Memory B cell (primary cell): ENCODE results near the gene TMEM183A.

ENCODE experiments used
- ATAC-seq: fragments of 150-1000 bp; cut with Tn5 transposase; 2 replicates; pipeline ENCODE4 v1.10.0; 2021; ENCODE audit warnings: low read depth, mild to moderate bottlenecking, moderate library complexity
- DNase-seq, 2 donors: peaks; one replicate each; pipeline ENCODE4 v3.0.0; 2022; ENCODE audit warnings: low spot score in 2 of 2
- H3K27ac Mint-ChIP-seq: one replicate; pipeline ENCODE4 v1.8.0; 2022; ENCODE audit warnings: mild to moderate bottlenecking, moderate library complexity, mixed read lengths
- H3K27me3 Mint-ChIP-seq: one replicate; pipeline ENCODE4 v1.8.0; 2022; ENCODE audit warnings: mixed read lengths
- H3K36me3 Mint-ChIP-seq: one replicate; pipeline ENCODE4 v1.8.0; 2022; ENCODE audit warnings: mild to moderate bottlenecking, mixed read lengths
- H3K4me1 Mint-ChIP-seq: one replicate; pipeline ENCODE4 v1.8.0; 2022; ENCODE audit warnings: mixed read lengths
- H3K4me3 Mint-ChIP-seq: one replicate; pipeline ENCODE4 v1.8.0; 2022; ENCODE audit warnings: mild to moderate bottlenecking, moderate library complexity, mixed read lengths
- H3K9me3 Mint-ChIP-seq: one replicate; pipeline ENCODE4 v1.8.0; 2022; ENCODE audit warnings: mixed read lengths

Gene TMEM183A

DNA sequence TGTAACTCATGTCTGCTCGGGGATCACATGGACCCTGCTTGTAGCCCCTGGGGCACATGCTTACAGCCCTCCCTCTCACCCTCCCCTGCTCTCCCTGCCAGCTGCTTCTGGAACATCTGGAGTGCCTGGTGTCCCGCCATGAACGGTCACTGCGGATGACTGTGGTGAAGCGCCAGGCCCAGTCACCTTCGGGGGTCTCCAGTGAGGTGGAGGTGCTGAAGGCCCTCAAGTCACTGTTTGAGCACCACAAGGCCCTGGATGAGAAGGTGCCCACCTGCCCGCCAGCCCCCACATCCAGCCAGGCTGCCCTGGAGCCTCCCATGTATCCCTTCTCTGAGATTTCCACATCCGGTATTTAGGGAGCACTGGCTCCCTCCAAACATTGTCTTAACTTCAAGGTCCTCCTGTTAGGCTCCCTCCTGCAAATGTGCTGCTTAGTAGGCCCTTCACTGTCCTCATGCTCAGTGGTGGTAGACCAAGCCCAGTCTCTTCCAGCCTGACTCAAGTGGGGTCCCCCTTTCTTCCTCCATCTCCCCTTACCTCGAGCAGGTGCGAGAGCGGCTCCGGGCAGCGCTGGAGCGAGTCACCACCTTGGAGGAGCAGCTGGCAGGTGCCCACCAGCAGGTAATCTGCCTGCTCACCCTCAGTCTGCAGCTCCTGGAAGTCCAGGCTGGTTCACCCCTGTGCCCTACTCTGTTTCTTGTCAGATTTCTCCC is 36.8 kb downstream of the TMEM183A start:
- Mint-ChIP-seq H3K36me3 (no peaks in the 10 kb centered on the region), H3K4me3 (no peak overlapping the region), H3K27ac (no peak overlapping the region), H3K4me1 (peaks cover 4% of the 10 kb centered on the region), H3K27me3 (peaks cover 26% of the 10 kb centered on the region), H3K9me3 (no peaks in the 10 kb centered on the region)
- ATAC-seq (no peak), DNase-seq (no peak)

- no peaks in the 10 kb centered on the region for H3K9me3 Mint-ChIP-seq
- DNase-seq: no peak
- no peaks in the 10 kb centered on the region for H3K4me1 Mint-ChIP-seq
- H3K36me3 Mint-ChIP-seq: no peaks in the 10 kb centered on the region
- no peak for ATAC-seq
- no peak overlapping the region for H3K27ac Mint-ChIP-seq
- H3K27me3 Mint-ChIP-seq: peaks cover 22% of the 10 kb centered on the region
- H3K4me3 Mint-ChIP-seq: no peak overlapping the region
Observed at GRCh38 chr1:203044546-203045250, 37.5 kb downstream of the TMEM183A start.

DNA sequence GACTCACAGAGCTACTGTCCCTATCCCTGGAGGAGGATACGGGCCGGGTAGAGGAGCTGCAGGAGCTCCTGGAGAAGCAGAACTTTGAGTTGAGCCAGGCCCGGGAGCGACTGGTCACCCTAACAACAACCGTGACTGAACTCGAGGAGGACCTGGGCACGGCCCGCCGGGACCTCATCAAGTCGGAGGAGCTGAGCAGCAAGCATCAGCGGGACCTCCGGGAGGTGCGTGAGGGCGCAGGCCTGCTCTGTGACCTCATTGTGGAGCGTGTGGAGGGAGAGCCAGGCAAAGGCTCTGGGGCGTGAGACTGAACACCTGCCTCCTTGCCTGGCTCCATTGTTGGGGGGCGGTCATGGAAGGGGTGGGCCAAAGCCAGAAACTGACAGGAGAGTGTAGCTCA is 38.2 kb downstream of the TMEM183A start:
- no peaks in the 10 kb centered on the region for H3K36me3 Mint-ChIP-seq
- H3K27ac Mint-ChIP-seq: no peak overlapping the region
- H3K4me1 Mint-ChIP-seq: no peaks in the 10 kb centered on the region
- H3K4me3 Mint-ChIP-seq: no peak overlapping the region
- ATAC-seq: no peak
- peaks cover 23% of the 10 kb centered on the region for H3K27me3 Mint-ChIP-seq
- H3K9me3 Mint-ChIP-seq: no peaks in the 10 kb centered on the region
- no peak for DNase-seq

- Mint-ChIP-seq H3K36me3 (no peaks in the 10 kb centered on the region), H3K4me1 (no peaks in the 10 kb centered on the region), H3K27me3 (peaks cover 25% of the 10 kb centered on the region), H3K27ac (no peak overlapping the region), H3K4me3 (no peak overlapping the region), H3K9me3 (no peaks in the 10 kb centered on the region)
- DNase-seq (no peak), ATAC-seq (no peak)
Observed at GRCh38 chr1:203045821-203046594, 38.8 kb downstream of the TMEM183A start.

- no peak overlapping the region for H3K27ac Mint-ChIP-seq
- ATAC-seq: no peak
Observed at GRCh38 chr1:203046984-203047630, 39.9 kb downstream of the TMEM183A start.

DNA sequence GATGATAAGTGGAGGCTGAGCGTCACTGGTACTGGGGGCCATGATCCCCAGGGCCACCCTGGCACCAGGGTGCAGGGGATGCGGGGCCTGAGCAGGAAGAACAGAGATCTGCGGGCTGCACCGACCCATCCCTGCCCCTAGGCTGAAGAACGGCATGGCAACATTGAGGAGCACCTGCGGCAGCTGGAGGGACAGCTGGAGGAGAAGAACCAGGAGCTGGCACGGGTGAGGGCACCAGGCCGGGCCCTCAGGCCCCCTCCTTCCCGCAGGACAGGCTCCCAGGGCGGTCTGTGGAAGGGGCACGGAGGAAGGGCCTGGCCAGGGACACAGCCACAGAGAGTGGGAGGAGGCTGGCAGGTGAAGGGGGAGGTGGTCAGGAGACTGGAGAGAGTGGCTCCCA is 40.9 kb downstream of the TMEM183A start:
- no peaks in the 10 kb centered on the region for H3K4me1 Mint-ChIP-seq
- DNase-seq (no peak), ATAC-seq (no peak)
- H3K27me3 Mint-ChIP-seq: peaks cover 28% of the 10 kb centered on the region
- no peak overlapping the region for H3K4me3 Mint-ChIP-seq
- no peaks in the 10 kb centered on the region for H3K36me3 Mint-ChIP-seq
- no peaks in the 10 kb centered on the region for H3K9me3 Mint-ChIP-seq
- H3K27ac Mint-ChIP-seq: no peak overlapping the region

More at GRCh38 chr1:203046984-203047630, 39.9 kb downstream of the TMEM183A start:
- Mint-ChIP-seq H3K27me3 (peaks cover 29% of the 10 kb centered on the region), H3K9me3 (no peaks in the 10 kb centered on the region), H3K4me3 (no peak overlapping the region), H3K36me3 (no peaks in the 10 kb centered on the region), H3K4me1 (no peaks in the 10 kb centered on the region)
- DNase-seq: no peak

DNA sequence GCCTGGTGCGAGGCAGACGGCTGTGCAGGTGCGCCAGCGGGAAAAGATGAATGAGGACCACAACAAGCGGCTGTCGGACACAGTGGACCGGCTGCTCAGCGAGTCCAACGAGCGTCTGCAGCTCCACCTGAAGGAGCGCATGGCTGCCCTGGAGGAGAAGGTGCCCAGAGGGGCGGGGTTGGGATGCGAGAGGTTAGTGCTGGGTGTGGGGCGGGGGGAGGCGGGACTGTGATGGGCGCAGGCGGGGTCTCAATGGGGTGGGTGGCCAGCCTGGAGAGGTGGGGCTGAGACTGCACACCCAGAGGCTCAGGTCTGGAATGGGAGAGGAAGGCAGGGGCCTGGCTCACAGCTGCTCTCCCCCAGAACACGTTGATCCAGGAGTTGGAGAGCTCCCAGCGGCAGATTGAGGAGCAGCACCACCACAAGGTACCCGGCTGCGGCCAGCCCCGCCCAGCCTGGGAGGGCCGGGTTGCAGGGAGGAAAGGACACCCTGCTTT is 41.4 kb downstream of the TMEM183A start:
- no peaks in the 10 kb centered on the region for H3K36me3 Mint-ChIP-seq
- H3K9me3 Mint-ChIP-seq: no peaks in the 10 kb centered on the region
- no peaks in the 10 kb centered on the region for H3K4me1 Mint-ChIP-seq
- H3K27me3 Mint-ChIP-seq: peaks cover 26% of the 10 kb centered on the region
- ATAC-seq: no peak
- no peak overlapping the region for H3K4me3 Mint-ChIP-seq
- H3K27ac Mint-ChIP-seq: no peak overlapping the region
- DNase-seq: no peak

DNA sequence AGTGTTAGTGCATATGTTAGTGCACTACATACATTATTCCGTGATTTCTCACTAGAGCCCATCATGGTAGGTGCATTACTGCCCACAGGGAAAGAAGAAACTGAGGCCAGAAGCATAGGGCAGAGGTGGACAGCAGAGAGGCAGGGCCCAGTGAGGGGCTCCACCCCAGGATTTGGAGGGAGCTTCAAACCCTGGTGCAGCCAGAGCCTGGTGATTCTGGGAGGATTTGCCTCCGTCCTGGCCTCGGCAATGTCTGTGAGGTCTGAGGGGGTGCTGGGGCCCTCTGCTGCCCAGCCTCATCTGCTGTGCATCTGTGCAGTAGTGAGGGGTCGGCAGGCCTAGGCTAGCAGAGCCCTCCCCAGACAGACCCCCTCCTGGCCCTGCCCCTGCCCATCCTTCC is 41.9 kb downstream of the TMEM183A start:
- Mint-ChIP-seq H3K27ac (no peak overlapping the region), H3K9me3 (no peaks in the 10 kb centered on the region), H3K36me3 (no peaks in the 10 kb centered on the region), H3K4me3 (no peak overlapping the region), H3K4me1 (no peaks in the 10 kb centered on the region), H3K27me3 (peaks cover 26% of the 10 kb centered on the region)
- ATAC-seq (no peak), DNase-seq (no peak)

DNA sequence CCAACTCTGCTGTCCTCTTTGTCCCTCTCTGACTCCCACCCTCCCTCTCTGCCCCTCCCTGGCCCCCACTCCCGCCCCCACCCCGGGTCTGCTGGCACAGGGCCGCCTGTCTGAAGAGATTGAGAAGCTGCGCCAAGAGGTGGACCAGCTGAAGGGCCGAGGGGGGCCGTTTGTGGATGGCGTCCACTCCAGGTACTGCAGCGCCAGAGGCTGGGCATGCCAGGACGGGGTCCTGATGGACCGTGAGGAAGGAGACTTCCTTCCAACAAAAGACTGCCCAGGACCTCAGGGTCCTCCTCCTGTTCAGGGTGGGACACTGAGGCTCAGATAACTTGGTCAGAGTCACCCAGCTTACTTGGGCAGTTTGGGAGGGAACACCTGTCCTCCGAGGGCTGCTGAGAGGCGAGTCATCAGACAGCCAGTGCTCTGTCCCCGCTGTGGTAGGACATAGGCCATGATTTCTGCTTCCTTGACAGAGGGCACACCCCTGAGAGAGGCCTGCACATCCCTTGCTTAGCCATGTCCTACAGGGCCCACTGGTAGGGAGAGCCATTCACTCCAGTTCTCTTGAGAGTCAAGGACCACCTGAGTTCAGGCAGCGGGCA is 42.5 kb downstream of the TMEM183A start:
- no peaks in the 10 kb centered on the region for H3K9me3 Mint-ChIP-seq
- no peak overlapping the region for H3K4me3 Mint-ChIP-seq
- H3K27ac Mint-ChIP-seq: no peak overlapping the region
- H3K4me1 Mint-ChIP-seq: no peaks in the 10 kb centered on the region
- no peaks in the 10 kb centered on the region for H3K36me3 Mint-ChIP-seq
- DNase-seq: no peak
- peaks cover 29% of the 10 kb centered on the region for H3K27me3 Mint-ChIP-seq
- ATAC-seq: no peak

DNA sequence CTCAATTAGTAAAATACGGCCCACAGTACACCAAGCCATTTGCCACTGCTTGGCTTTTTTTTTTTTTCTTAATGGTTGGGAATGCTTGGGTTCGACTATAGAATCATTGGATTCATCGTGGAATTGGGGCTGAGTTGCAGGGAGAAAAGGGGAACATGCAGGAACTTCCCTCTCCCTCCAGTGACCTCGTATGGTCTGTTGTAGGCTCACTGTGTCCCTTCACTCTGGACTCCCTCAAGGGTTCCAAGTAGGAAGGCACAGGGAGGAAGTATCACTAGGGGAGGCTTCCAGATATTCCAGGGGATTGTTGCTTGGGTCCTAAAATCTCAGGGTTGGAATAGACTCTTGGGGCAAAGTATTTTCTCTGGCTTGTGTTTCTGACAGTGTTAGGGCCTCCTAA is 43.7 kb downstream of the TMEM183A start:
- no peaks in the 10 kb centered on the region for H3K9me3 Mint-ChIP-seq
- no peak overlapping the region for H3K27ac Mint-ChIP-seq
- H3K4me1 Mint-ChIP-seq: no peaks in the 10 kb centered on the region

GRCh38 chr1:203051841-203052324 is 44.7 kb downstream of the TMEM183A start:
- no peaks in the 10 kb centered on the region for H3K36me3 Mint-ChIP-seq
- peaks cover 26% of the 10 kb centered on the region for H3K27me3 Mint-ChIP-seq

More for the DNA sequence above, 43.7 kb downstream of the TMEM183A start:
- Mint-ChIP-seq H3K36me3 (no peaks in the 10 kb centered on the region), H3K27me3 (peaks cover 21% of the 10 kb centered on the region), H3K4me3 (no peak overlapping the region)
- DNase-seq (no peak), ATAC-seq (no peak)

DNA sequence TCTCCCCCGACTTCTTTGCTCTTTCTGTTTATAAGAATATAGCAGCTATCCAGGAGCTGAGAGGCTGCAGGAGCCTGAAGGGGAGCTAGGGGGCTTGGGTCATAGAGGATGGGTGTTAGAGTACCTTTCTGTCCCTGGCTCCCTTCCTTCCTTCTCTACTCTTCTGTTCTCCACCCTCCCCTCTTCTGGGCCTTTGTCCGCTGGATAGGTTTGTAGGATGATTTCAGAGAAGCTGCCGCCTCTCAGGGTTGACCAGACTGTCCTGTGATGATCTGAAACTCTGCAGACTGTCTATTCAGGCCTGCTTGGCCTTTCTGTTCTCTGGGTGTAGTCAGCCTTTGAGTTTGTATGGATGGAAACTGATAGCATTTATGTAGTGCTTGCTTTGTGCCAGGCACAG is 45.4 kb downstream of the TMEM183A start:
- Mint-ChIP-seq H3K27ac (no peak overlapping the region), H3K9me3 (no peaks in the 10 kb centered on the region), H3K4me1 (no peaks in the 10 kb centered on the region), H3K4me3 (no peak overlapping the region), H3K36me3 (no peaks in the 10 kb centered on the region), H3K27me3 (peaks cover 27% of the 10 kb centered on the region)
- ATAC-seq (no peak), DNase-seq (no peak)

More at GRCh38 chr1:203051841-203052324, 44.7 kb downstream of the TMEM183A start:
- Mint-ChIP-seq H3K4me3 (no peak overlapping the region), H3K4me1 (no peaks in the 10 kb centered on the region), H3K9me3 (no peaks in the 10 kb centered on the region), H3K27ac (no peak overlapping the region)
- DNase-seq (no peak), ATAC-seq (no peak)

- ATAC-seq: no peak
- Mint-ChIP-seq H3K4me1 (peaks cover 4% of the 10 kb centered on the region), H3K27me3 (peaks cover 23% of the 10 kb centered on the region), H3K36me3 (no peaks in the 10 kb centered on the region), H3K27ac (no peak overlapping the region), H3K4me3 (no peak overlapping the region), H3K9me3 (no peaks in the 10 kb centered on the region)
- DNase-seq: no peak
Observed at GRCh38 chr1:203054184-203054583, 47.0 kb downstream of the TMEM183A start.
